SK-N-SH (cell line): ENCODE measurements around the gene STX1B. TPM values are rescaled to one million over a fixed set of nuclear protein-coding genes. Genes with fewer than 3 reads are reported as not detected.

ENCODE experiments used
- CTCF ChIA-PET: fragments of 300-600, 350-600 bp; formaldehyde crosslinking; extraction: SDS; loops from one replicate; lab custom pipeline; 2021; lab: Yijun Ruan, JAX
- POLR2A ChIA-PET: fragments of 350-600 bp; sonication (Branson Sonifier 250); formaldehyde crosslinking; extraction: SDS; loops from one replicate; lab custom pipeline; 2020; ENCODE audit warnings: antibody characterized with exemption, inconsistent platforms; lab: Yijun Ruan, JAX
- DNase-seq: peaks from one replicate; pipeline ENCODE4 v3.0.0; 2012
- H2AFZ ChIP-seq: fragments of 200-600 bp; sonication (generic); 2 replicates; pipeline ENCODE4 v1.8.1; 2016; ENCODE audit warnings: antibody characterized with exemption, mild to moderate bottlenecking, low read depth
- H3F3A ChIP-seq: fragments of 200-600 bp; sonication (generic); replicated peaks from 2 replicates; pipeline ENCODE3; 2016; ENCODE audit warnings: antibody characterized with exemption, mild to moderate bottlenecking; ENCODE audit not compliant: insufficient read depth
- H3K27ac ChIP-seq, 2 experiments: fragments of 200-500 bp in 1 of 2; fragments of 200-600 bp in 1 of 2; sonication (Bioruptor generic) in 1 of 2; sonication (generic), shearing (Covaris generic) in 1 of 2; 2 replicates each; pipeline versions ENCODE4 v1.5.1 to v1.6.1; 2014 to 2016; ENCODE audit warnings: low read depth in 2 of 2, inconsistent platforms in 1 of 2, low read length in 1 of 2, mild to moderate bottlenecking in 1 of 2, mixed read lengths in 1 of 2
- H3K27me3 ChIP-seq: fragments of 200-600 bp; sonication (generic), shearing (Covaris generic); 2 replicates; pipeline ENCODE4 v1.6.1; 2016; ENCODE audit warnings: mixed run types; ENCODE audit not compliant: insufficient read depth
- H3K36me3 ChIP-seq, 2 experiments: fragments of 200-500 bp in 1 of 2; fragments of 200-600 bp in 1 of 2; sonication (Bioruptor generic) in 1 of 2; sonication (generic) in 1 of 2; replicated peaks in 1 of 2; 2 replicates each; pipeline versions ENCODE3 to v1.5.1; 2014 to 2016; ENCODE audit warnings: low read length in 1 of 2, mild to moderate bottlenecking in 1 of 2; ENCODE audit not compliant: insufficient read depth in 2 of 2, control insufficient read depth in 1 of 2
- H3K4me1 ChIP-seq, 2 experiments: fragments of 200-500 bp in 1 of 2; fragments of 200-600 bp in 1 of 2; sonication (Bioruptor generic) in 1 of 2; sonication (generic), shearing (Covaris generic) in 1 of 2; 2 replicates each; pipeline versions ENCODE4 v1.5.1 to v1.6.1; 2014 to 2016; ENCODE audit warnings: low read depth in 1 of 2, low read length in 1 of 2, mixed run types in 1 of 2; ENCODE audit not compliant: insufficient read depth in 2 of 2, control insufficient read depth in 1 of 2
- H3K4me2 ChIP-seq: fragments of 200-600 bp; sonication (generic), shearing (Covaris generic); 2 replicates; pipeline ENCODE4 v1.6.1; 2017; ENCODE audit warnings: mixed run types
- H3K4me3 ChIP-seq, 2 experiments: fragments of 200-500 bp in 1 of 2; fragments of 200-600 bp in 1 of 2; sonication (Bioruptor generic) in 1 of 2; sonication (generic), shearing (Covaris generic) in 1 of 2; 2 replicates each; pipeline versions ENCODE4 v1.5.1 to v1.8.1; 2014 to 2016; ENCODE audit warnings: low read depth in 2 of 2, inconsistent platforms in 1 of 2, low read length in 1 of 2, mild to moderate bottlenecking in 1 of 2, mixed read lengths in 1 of 2, moderate library complexity in 1 of 2
- H3K79me2 ChIP-seq: fragments of 200-600 bp; sonication (generic); 2 replicates; pipeline ENCODE4 v1.8.1; 2017; ENCODE audit warnings: mild to moderate bottlenecking; ENCODE audit not compliant: insufficient read depth
- H3K9ac ChIP-seq: fragments of 200-600 bp; sonication (generic); 2 replicates; pipeline ENCODE4 v1.6.1; 2017; ENCODE audit warnings: mixed run types
- H3K9me2 ChIP-seq: fragments of 200-600 bp; sonication (generic); 2 replicates; pipeline ENCODE4 v1.6.1; 2017; ENCODE audit warnings: mixed run types
- H3K9me3 ChIP-seq: fragments of 200-600 bp; sonication (generic); 2 replicates; pipeline ENCODE4 v1.6.1; 2017; ENCODE audit warnings: mixed run types, mild to moderate bottlenecking, moderate library complexity
- H4K20me1 ChIP-seq: fragments of 200-600 bp; sonication (generic); 2 replicates; pipeline ENCODE4 v1.6.1; 2017; ENCODE audit warnings: mild to moderate bottlenecking, mixed run types; ENCODE audit not compliant: insufficient read depth
- CHD2 ChIP-seq: fragments of 150-350 bp; IDR thresholded peaks from 2 replicates; pipeline ENCODE4 v1.6.1; 2018; ENCODE audit warnings: low read length; ENCODE audit not compliant: partially characterized antibody
- ELF1 ChIP-seq: IDR thresholded peaks from 2 replicates; pipeline ENCODE4 v1.4.0; 2012
- EZH2phosphoT487 ChIP-seq: fragments of 200-600 bp; sonication (generic); IDR thresholded peaks from 2 replicates; pipeline ENCODE4 v1.6.1; 2017; ENCODE audit warnings: low read depth, mixed run types, mild to moderate bottlenecking, antibody characterized with exemption, moderate library complexity, borderline replicate concordance
- FOSL2 ChIP-seq: IDR thresholded peaks from 2 replicates; pipeline ENCODE4 v1.4.0; 2012; ENCODE audit warnings: low read depth, mild to moderate bottlenecking, moderate library complexity, borderline replicate concordance
- NFIC ChIP-seq: IDR thresholded peaks from 2 replicates; pipeline ENCODE4 v1.4.0; 2012; ENCODE audit warnings: borderline replicate concordance
- NRF1 ChIP-seq: IDR thresholded peaks from 2 replicates; pipeline ENCODE4 v1.6.1; 2012; ENCODE audit warnings: low read depth, mild to moderate bottlenecking, low read length
- RAD21 ChIP-seq: IDR thresholded peaks from 2 replicates; pipeline ENCODE4 v1.6.1; 2012; ENCODE audit warnings: mild to moderate bottlenecking, low read length
- REST ChIP-seq: IDR thresholded peaks from 2 replicates; pipeline ENCODE4 v1.6.1; 2012; ENCODE audit warnings: mild to moderate bottlenecking, low read depth, low read length, moderate library complexity
- WGBS: methylation state at CpG from one replicate; pipeline ENCODE4 v1.1.6; 2017; ENCODE audit warnings: low lambda C conversion rate; 5-methylcytosine and 5-hydroxymethylcytosine counted together
- polyA plus RNA-seq, 3 experiments: library from polyadenylated mRNA; depleted of rRNA; stranded (reverse); fragments of >200 nt; gene quantifications; 2 replicates each; pipeline ENCODE4 v1.2.3, GENCODE V29; 2012
- TF ChIP-seq, protein P1 (sequence below): IDR thresholded peaks from 2 replicates; pipeline ENCODE4 v1.4.0; 2012; ENCODE audit warnings: low read depth, borderline replicate concordance
- TF ChIP-seq, protein P2 (sequence below): IDR thresholded peaks from 2 replicates; pipeline ENCODE4 v1.4.0; 2012; ENCODE audit warnings: low read depth
- TF ChIP-seq, protein P3 (sequence below): IDR thresholded peaks from 2 replicates; pipeline ENCODE4 v1.4.0; 2012; ENCODE audit warnings: low read depth, borderline replicate concordance

Gene STX1B
- polyA plus RNA-seq, 1 of the 3 experiments (the other 2 are of a cell fraction), result 21.2 TPM

- no peak for TF ChIP-seq REST
- TF ChIP-seq, protein P1, sequence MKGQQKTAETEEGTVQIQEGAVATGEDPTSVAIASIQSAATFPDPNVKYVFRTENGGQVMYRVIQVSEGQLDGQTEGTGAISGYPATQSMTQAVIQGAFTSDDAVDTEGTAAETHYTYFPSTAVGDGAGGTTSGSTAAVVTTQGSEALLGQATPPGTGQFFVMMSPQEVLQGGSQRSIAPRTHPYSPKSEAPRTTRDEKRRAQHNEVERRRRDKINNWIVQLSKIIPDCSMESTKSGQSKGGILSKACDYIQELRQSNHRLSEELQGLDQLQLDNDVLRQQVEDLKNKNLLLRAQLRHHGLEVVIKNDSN, result no peak
- TF ChIP-seq, protein P2, sequence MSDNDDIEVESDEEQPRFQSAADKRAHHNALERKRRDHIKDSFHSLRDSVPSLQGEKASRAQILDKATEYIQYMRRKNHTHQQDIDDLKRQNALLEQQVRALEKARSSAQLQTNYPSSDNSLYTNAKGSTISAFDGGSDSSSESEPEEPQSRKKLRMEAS, result no peak
- no peak for TF ChIP-seq NRF1
- no peak for TF ChIP-seq EZH2phosphoT487
These were observed 26.4 kb downstream of the STX1B start (continued) for GRCh38 chr16:30983898-30984610.

GRCh38 chr16:30983289-30983889 is 27.0 kb downstream of the STX1B start:
- Histone ChIP-seq H3K4me3 (no peak overlapping the region), H3K4me1 (peaks cover 5 to 8% of the 10 kb centered on the region in 2 experiments; a peak in 2 of 4 replicates), H3K9ac (no peak overlapping the region), H4K20me1 (no peaks in the 10 kb centered on the region), H3K27me3 (no peaks in the 10 kb centered on the region), H3F3A (peaks cover 5% of the 10 kb centered on the region), H3K9me2 (no peaks in the 10 kb centered on the region), H3K79me2 (no peaks in the 10 kb centered on the region), H3K4me2 (no peak overlapping the region), H3K27ac (no peak overlapping the region), H3K36me3 (peaks cover 0 to 30% of the 10 kb centered on the region in 2 experiments), H3K9me3 (no peaks in the 10 kb centered on the region), H2AFZ (no peak overlapping the region)
- POLR2A ChIA-PET, result interaction anchor here (0.8 to 1.4 kb wide), 2 partner anchors 10 to 159 kb away, joined by 3 read pairs; no protein-coding TSS in a partner anchor
- TF ChIP-seq RAD21, result no peak
- no peak for TF ChIP-seq NFIC
- TF ChIP-seq ELF1, result no peak
- no peak for TF ChIP-seq FOSL2
- TF ChIP-seq, protein P3, sequence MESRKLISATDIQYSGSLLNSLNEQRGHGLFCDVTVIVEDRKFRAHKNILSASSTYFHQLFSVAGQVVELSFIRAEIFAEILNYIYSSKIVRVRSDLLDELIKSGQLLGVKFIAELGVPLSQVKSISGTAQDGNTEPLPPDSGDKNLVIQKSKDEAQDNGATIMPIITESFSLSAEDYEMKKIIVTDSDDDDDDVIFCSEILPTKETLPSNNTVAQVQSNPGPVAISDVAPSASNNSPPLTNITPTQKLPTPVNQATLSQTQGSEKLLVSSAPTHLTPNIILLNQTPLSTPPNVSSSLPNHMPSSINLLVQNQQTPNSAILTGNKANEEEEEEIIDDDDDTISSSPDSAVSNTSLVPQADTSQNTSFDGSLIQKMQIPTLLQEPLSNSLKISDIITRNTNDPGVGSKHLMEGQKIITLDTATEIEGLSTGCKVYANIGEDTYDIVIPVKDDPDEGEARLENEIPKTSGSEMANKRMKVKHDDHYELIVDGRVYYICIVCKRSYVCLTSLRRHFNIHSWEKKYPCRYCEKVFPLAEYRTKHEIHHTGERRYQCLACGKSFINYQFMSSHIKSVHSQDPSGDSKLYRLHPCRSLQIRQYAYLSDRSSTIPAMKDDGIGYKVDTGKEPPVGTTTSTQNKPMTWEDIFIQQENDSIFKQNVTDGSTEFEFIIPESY, result no peak
- TF ChIP-seq CHD2, result no peak
- WGBS, result 84% methylated on average over 12 of the region's 25 CpGs
- CTCF ChIA-PET, result interaction anchor here (0.8 to 5.3 kb wide), 11 partner anchors 11 to 885 kb away, joined by 3 to 38 read pairs (median 4); partner anchors contain the start of gene ZNF843
- no peak for DNase-seq
